ENCODE results near the gene GIGYF2. TPM values are rescaled to one million over a fixed set of nuclear protein-coding genes. Genes with fewer than 3 reads are reported as not detected.

Gene GIGYF2
- total RNA-seq, 1 experiment from 2014 or later: 60.6 TPM

- TF ChIP-seq, protein P1, sequence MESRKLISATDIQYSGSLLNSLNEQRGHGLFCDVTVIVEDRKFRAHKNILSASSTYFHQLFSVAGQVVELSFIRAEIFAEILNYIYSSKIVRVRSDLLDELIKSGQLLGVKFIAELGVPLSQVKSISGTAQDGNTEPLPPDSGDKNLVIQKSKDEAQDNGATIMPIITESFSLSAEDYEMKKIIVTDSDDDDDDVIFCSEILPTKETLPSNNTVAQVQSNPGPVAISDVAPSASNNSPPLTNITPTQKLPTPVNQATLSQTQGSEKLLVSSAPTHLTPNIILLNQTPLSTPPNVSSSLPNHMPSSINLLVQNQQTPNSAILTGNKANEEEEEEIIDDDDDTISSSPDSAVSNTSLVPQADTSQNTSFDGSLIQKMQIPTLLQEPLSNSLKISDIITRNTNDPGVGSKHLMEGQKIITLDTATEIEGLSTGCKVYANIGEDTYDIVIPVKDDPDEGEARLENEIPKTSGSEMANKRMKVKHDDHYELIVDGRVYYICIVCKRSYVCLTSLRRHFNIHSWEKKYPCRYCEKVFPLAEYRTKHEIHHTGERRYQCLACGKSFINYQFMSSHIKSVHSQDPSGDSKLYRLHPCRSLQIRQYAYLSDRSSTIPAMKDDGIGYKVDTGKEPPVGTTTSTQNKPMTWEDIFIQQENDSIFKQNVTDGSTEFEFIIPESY (IDR thresholded peaks at IDR 0.05; ENCODE audit: extremely low read depth, insufficient replicate concordance, low read length): no peak
- no peak for TF ChIP-seq YY1 (IDR thresholded peaks at IDR 0.05; ENCODE audit: extremely low read depth, insufficient replicate concordance, low read depth, low read length)
- no peak for TF ChIP-seq SRF (IDR thresholded peaks at IDR 0.05; ENCODE audit: low read depth)
- no peak for TF ChIP-seq CEBPB (IDR thresholded peaks at IDR 0.05; ENCODE audit: low read depth)
- TF ChIP-seq, protein P2, sequence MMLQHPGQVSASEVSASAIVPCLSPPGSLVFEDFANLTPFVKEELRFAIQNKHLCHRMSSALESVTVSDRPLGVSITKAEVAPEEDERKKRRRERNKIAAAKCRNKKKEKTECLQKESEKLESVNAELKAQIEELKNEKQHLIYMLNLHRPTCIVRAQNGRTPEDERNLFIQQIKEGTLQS (IDR thresholded peaks at IDR 0.05): no peak
Measured at GRCh38 chr2:232889876-232890401, 192.8 kb downstream of the GIGYF2 start (continued).

- peak overlapping the region; percentile 97 for H3K4me2 ChIP-seq (ENCODE audit: low read length)
- ChIA-PET RAD21 (ENCODE audit: low non-redundant PET in 1 of 2, low total read pairs in 2 of 2, uncharacterized antibody in 2 of 2, unreplicated experiment in 2 of 2) (interaction anchor here in 1 of 2 experiments (1.0 kb wide), 1 partner anchor 138 kb away, joined by 5 read pairs; no protein-coding TSS in a partner anchor), POLR2A (interaction anchor here (1.2 to 1.5 kb wide), 4 partner anchors 8 to 13 kb away, joined by 4 to 10 read pairs (median 6); no protein-coding TSS in a partner anchor), CTCF (interaction anchor here (1.5 kb wide), 1 partner anchor 138 kb away, joined by 6 read pairs; no protein-coding TSS in a partner anchor)
- peaks cover 15 to 34% of the 10 kb centered on the region in 2 experiments for H3K4me1 ChIP-seq (ENCODE audit: control insufficient read depth in 1 of 2, insufficient read depth in 2 of 2, low read length in 2 of 2)
- H3K79me2 ChIP-seq (ENCODE audit: insufficient read depth, low read length): no peaks in the 10 kb centered on the region
- TSS peak; percentile 62 for BruUV-seq (replicated peaks)
- no peaks in the 10 kb centered on the region for H3K27me3 ChIP-seq (ENCODE audit: insufficient read depth, low read length)
- peak overlapping the region; percentile 43; the same call in 1 of the 2 replicates for H3K27ac ChIP-seq (ENCODE audit: low read depth, low read length)
- H3K9ac ChIP-seq (ENCODE audit: low read length): peak overlapping the region; percentile 58
- H3K36me3 ChIP-seq (ENCODE audit: control insufficient read depth in 1 of 2, insufficient read depth in 2 of 2, low read length in 2 of 2): no peaks in the 10 kb centered on the region
- H3K9me3 ChIP-seq (ENCODE audit: control insufficient read depth in 1 of 2, insufficient read depth in 1 of 2, low read depth in 1 of 2, low read length in 2 of 2): no peaks in the 10 kb centered on the region
- peak overlapping the region; percentile 39 for H2AFZ ChIP-seq (ENCODE audit: low read depth, low read length, poor library complexity, severe bottlenecking)
- peak overlapping the region; percentile 64 for H3K4me3 ChIP-seq (replicated peaks in 1 of 2; ENCODE audit: low read depth in 1 of 2, low read length in 2 of 2)
- H4K20me1 ChIP-seq (ENCODE audit: insufficient read depth): no peaks in the 10 kb centered on the region
- intact Hi-C loops (cut with micrococcal nuclease): loop anchor here (5.0 kb wide), 1 partner anchor 97 kb away; no protein-coding TSS in a partner anchor
- H3K9me2 ChIP-seq (ENCODE audit: insufficient read depth): no peaks in the 10 kb centered on the region
- DNase-seq (ENCODE audit: low read depth, low spot score) (no peak), ATAC-seq (peak; percentile 41)
- TF ChIP-seq ELF1 (IDR thresholded peaks at IDR 0.05; ENCODE audit: borderline replicate concordance, low read depth): no peak
- no peak for TF ChIP-seq SIN3A (IDR thresholded peaks at IDR 0.05; ENCODE audit: low read depth)
- TF ChIP-seq, protein P3, sequence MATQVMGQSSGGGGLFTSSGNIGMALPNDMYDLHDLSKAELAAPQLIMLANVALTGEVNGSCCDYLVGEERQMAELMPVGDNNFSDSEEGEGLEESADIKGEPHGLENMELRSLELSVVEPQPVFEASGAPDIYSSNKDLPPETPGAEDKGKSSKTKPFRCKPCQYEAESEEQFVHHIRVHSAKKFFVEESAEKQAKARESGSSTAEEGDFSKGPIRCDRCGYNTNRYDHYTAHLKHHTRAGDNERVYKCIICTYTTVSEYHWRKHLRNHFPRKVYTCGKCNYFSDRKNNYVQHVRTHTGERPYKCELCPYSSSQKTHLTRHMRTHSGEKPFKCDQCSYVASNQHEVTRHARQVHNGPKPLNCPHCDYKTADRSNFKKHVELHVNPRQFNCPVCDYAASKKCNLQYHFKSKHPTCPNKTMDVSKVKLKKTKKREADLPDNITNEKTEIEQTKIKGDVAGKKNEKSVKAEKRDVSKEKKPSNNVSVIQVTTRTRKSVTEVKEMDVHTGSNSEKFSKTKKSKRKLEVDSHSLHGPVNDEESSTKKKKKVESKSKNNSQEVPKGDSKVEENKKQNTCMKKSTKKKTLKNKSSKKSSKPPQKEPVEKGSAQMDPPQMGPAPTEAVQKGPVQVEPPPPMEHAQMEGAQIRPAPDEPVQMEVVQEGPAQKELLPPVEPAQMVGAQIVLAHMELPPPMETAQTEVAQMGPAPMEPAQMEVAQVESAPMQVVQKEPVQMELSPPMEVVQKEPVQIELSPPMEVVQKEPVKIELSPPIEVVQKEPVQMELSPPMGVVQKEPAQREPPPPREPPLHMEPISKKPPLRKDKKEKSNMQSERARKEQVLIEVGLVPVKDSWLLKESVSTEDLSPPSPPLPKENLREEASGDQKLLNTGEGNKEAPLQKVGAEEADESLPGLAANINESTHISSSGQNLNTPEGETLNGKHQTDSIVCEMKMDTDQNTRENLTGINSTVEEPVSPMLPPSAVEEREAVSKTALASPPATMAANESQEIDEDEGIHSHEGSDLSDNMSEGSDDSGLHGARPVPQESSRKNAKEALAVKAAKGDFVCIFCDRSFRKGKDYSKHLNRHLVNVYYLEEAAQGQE (IDR thresholded peaks at IDR 0.05; ENCODE audit: low read depth): no peak
- no peak for TF ChIP-seq EZH2phosphoT487 (IDR thresholded peaks at IDR 0.05; ENCODE audit: borderline replicate concordance)
- no peak for TF ChIP-seq JUND (IDR thresholded peaks at IDR 0.05)
- TF ChIP-seq, protein P4, sequence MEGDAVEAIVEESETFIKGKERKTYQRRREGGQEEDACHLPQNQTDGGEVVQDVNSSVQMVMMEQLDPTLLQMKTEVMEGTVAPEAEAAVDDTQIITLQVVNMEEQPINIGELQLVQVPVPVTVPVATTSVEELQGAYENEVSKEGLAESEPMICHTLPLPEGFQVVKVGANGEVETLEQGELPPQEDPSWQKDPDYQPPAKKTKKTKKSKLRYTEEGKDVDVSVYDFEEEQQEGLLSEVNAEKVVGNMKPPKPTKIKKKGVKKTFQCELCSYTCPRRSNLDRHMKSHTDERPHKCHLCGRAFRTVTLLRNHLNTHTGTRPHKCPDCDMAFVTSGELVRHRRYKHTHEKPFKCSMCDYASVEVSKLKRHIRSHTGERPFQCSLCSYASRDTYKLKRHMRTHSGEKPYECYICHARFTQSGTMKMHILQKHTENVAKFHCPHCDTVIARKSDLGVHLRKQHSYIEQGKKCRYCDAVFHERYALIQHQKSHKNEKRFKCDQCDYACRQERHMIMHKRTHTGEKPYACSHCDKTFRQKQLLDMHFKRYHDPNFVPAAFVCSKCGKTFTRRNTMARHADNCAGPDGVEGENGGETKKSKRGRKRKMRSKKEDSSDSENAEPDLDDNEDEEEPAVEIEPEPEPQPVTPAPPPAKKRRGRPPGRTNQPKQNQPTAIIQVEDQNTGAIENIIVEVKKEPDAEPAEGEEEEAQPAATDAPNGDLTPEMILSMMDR (IDR thresholded peaks at IDR 0.05 in 2 of 3, conservative IDR thresholded peaks at IDR 0.05 in 1 of 3; ENCODE audit: borderline replicate concordance in 1 of 3, insufficient read depth in 1 of 3, low read depth in 2 of 3, low read length in 2 of 3): no peak
- TF ChIP-seq, protein P5, sequence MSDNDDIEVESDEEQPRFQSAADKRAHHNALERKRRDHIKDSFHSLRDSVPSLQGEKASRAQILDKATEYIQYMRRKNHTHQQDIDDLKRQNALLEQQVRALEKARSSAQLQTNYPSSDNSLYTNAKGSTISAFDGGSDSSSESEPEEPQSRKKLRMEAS (IDR thresholded peaks at IDR 0.05): no peak
- no peak for TF ChIP-seq EGR1 (IDR thresholded peaks at IDR 0.05; ENCODE audit: low read depth)
- TF ChIP-seq SP1 (IDR thresholded peaks at IDR 0.05; ENCODE audit: low read depth): no peak
- no peak for TF ChIP-seq SRF (IDR thresholded peaks at IDR 0.05; ENCODE audit: low read depth)
- TF ChIP-seq YY1 (IDR thresholded peaks at IDR 0.05; ENCODE audit: extremely low read depth, insufficient replicate concordance, low read depth, low read length): no peak
- TF ChIP-seq CBX3 (IDR thresholded peaks at IDR 0.05; ENCODE audit: low read depth): no peak
- no peak for TF ChIP-seq RAD21 (IDR thresholded peaks at IDR 0.05; ENCODE audit: low read depth)
- no peak for TF ChIP-seq ZFX (IDR thresholded peaks at IDR 0.05)
- TF ChIP-seq CEBPB (IDR thresholded peaks at IDR 0.05; ENCODE audit: low read depth): no peak
Measured at GRCh38 chr2:232890536-232890895, 193.4 kb downstream of the GIGYF2 start.

All from HCT116 (cell line).